Measurements from ENCODE around the gene INPP5A. TPM values are rescaled to one million over a fixed set of nuclear protein-coding genes. Genes with fewer than 3 reads are reported as not detected.

The INPP5A gene
- total RNA-seq, 1 experiment from 2014 or later: 14.7 TPM

GRCh38 chr10:132711613-132712121 is 174.1 kb downstream of the INPP5A start:
- ChIA-PET CTCF (no interaction called here), POLR2A (no interaction called here)
- H3K27me3 Mint-ChIP-seq (ENCODE audit: insufficient read depth, unreplicated experiment): no peaks in the 10 kb centered on the region
- peaks cover under 1% of the 10 kb centered on the region for H3K9me3 Mint-ChIP-seq (ENCODE audit: unreplicated experiment)
- H3K4me1 Mint-ChIP-seq (ENCODE audit: insufficient read depth, unreplicated experiment): no peaks in the 10 kb centered on the region
- peaks cover 6% of the 10 kb centered on the region for H3K36me3 Mint-ChIP-seq (ENCODE audit: insufficient read depth, unreplicated experiment)
- intact Hi-C loops (cut with micrococcal nuclease): no loop called here
- no TSS peak for BruUV-seq (replicated peaks)
- no peak for DNase-seq (ENCODE audit: unreplicated experiment)
- H3K4me3 Mint-ChIP-seq (ENCODE audit: unreplicated experiment): no peak overlapping the region
- no peak for TF ChIP-seq CTCF (IDR thresholded peaks at IDR 0.05; ENCODE audit: unreplicated experiment)
- no peak overlapping the region for H3K27ac Mint-ChIP-seq (ENCODE audit: low read depth, unreplicated experiment)

- BruUV-seq (replicated peaks): no TSS peak
- Mint-ChIP-seq H3K4me1 (ENCODE audit: insufficient read depth, unreplicated experiment) (no peaks in the 10 kb centered on the region), H3K4me3 (ENCODE audit: unreplicated experiment) (no peak overlapping the region), H3K36me3 (ENCODE audit: insufficient read depth, unreplicated experiment) (peaks cover 6% of the 10 kb centered on the region), H3K27me3 (ENCODE audit: insufficient read depth, unreplicated experiment) (no peaks in the 10 kb centered on the region), H3K9me3 (ENCODE audit: unreplicated experiment) (no peaks in the 10 kb centered on the region), H3K27ac (ENCODE audit: low read depth, unreplicated experiment) (no peak overlapping the region)
- intact Hi-C loops (cut with micrococcal nuclease): no loop called here
- DNase-seq (ENCODE audit: unreplicated experiment): no peak
- ChIA-PET CTCF (no interaction called here), POLR2A (no interaction called here)
- no peak for TF ChIP-seq CTCF (IDR thresholded peaks at IDR 0.05; ENCODE audit: unreplicated experiment)
These were observed 174.7 kb downstream of the INPP5A start for GRCh38 chr10:132712291-132712690.

- BruUV-seq (replicated peaks): no TSS peak
- Mint-ChIP-seq H3K4me1 (ENCODE audit: insufficient read depth, unreplicated experiment) (no peaks in the 10 kb centered on the region), H3K36me3 (ENCODE audit: insufficient read depth, unreplicated experiment) (peaks cover 6% of the 10 kb centered on the region), H3K4me3 (ENCODE audit: unreplicated experiment) (no peak overlapping the region), H3K9me3 (ENCODE audit: unreplicated experiment) (no peaks in the 10 kb centered on the region), H3K27ac (ENCODE audit: low read depth, unreplicated experiment) (no peak overlapping the region), H3K27me3 (ENCODE audit: insufficient read depth, unreplicated experiment) (no peaks in the 10 kb centered on the region)
- CTCF ChIA-PET: no interaction called here
- DNase-seq (ENCODE audit: unreplicated experiment): no peak
- POLR2A ChIA-PET: no interaction called here
- TF ChIP-seq CTCF (IDR thresholded peaks at IDR 0.05; ENCODE audit: unreplicated experiment): no peak
- intact Hi-C loops (cut with micrococcal nuclease): no loop called here
These were observed 175.2 kb downstream of the INPP5A start for GRCh38 chr10:132712743-132713142.

- Mint-ChIP-seq H3K9me3 (ENCODE audit: unreplicated experiment) (no peaks in the 10 kb centered on the region), H3K4me3 (ENCODE audit: unreplicated experiment) (no peak overlapping the region), H3K27ac (ENCODE audit: low read depth, unreplicated experiment) (no peak overlapping the region), H3K4me1 (ENCODE audit: insufficient read depth, unreplicated experiment) (no peaks in the 10 kb centered on the region), H3K27me3 (ENCODE audit: insufficient read depth, unreplicated experiment) (no peaks in the 10 kb centered on the region), H3K36me3 (ENCODE audit: insufficient read depth, unreplicated experiment) (peaks cover 4% of the 10 kb centered on the region)
- DNase-seq (ENCODE audit: unreplicated experiment): no peak
- no TSS peak for BruUV-seq (replicated peaks)
- POLR2A ChIA-PET: no interaction called here
- no peak for TF ChIP-seq CTCF (IDR thresholded peaks at IDR 0.05; ENCODE audit: unreplicated experiment)
- CTCF ChIA-PET: interaction anchor here (0.6 to 0.7 kb wide), 2 partner anchors 224 to 473 kb away, joined by 3 to 4 read pairs; no protein-coding TSS in a partner anchor
- intact Hi-C loops (cut with micrococcal nuclease): no loop called here
These were observed 176.0 kb downstream of the INPP5A start for GRCh38 chr10:132713421-132714095.
